OCI-LY7 (cell line): ENCODE measurements around the gene NAV2. TPM values are rescaled to one million over a fixed set of nuclear protein-coding genes. Genes with fewer than 3 reads are reported as not detected.

Experiments
- BruUV-seq: library from RNA; stranded (reverse); fragments of 400-500 nt; replicated peaks from 2 replicates; lab custom pipeline; 2021; lab: Mats Ljungman, UMichigan
- CTCF ChIA-PET: fragments of 300-600 bp; sonication (Branson Sonifier 250); formaldehyde crosslinking; loops from one replicate; lab custom pipeline; 2022; ENCODE audit warnings: antibody characterized with exemption; ENCODE audit not compliant: unreplicated experiment; lab: Charles Lee
- POLR2A ChIA-PET: fragments of 300-600 bp; sonication (Branson Sonifier 250); formaldehyde crosslinking; loops from one replicate; lab custom pipeline; 2022; ENCODE audit warnings: antibody characterized with exemption; lab: Charles Lee
- DNase-seq: peaks from one replicate; pipeline ENCODE4 v3.0.0-alpha.2; 2015; ENCODE audit warnings: low spot score
- H2AFZ ChIP-seq: fragments of 200-600 bp; sonication (generic), shearing (Covaris generic); 2 replicates; pipeline ENCODE4 v1.6.1; 2014; ENCODE audit warnings: mild to moderate bottlenecking, antibody characterized with exemption, low read length, moderate library complexity
- H3K27ac ChIP-seq: fragments of 200-600 bp; sonication (generic); 2 replicates; pipeline ENCODE4 v1.5.1; 2014; ENCODE audit warnings: mixed run types, low read depth, mild to moderate bottlenecking, moderate library complexity, low read length, inconsistent platforms; ENCODE audit not compliant: poor library complexity, severe bottlenecking
- H3K36me3 ChIP-seq: fragments of 200-600 bp; sonication (generic); 2 replicates; pipeline ENCODE4 v1.6.1; 2014; ENCODE audit warnings: mild to moderate bottlenecking, antibody characterized with exemption, low read length, moderate library complexity, mixed read lengths; ENCODE audit not compliant: insufficient read depth
- H3K4me1 ChIP-seq: fragments of 200-600 bp; sonication (generic); 2 replicates; pipeline ENCODE4 v1.5.1; 2014; ENCODE audit warnings: mild to moderate bottlenecking, low read length; ENCODE audit not compliant: insufficient read depth, poor library complexity, severe bottlenecking
- H3K4me2 ChIP-seq: fragments of 200-600 bp; sonication (generic); 2 replicates; pipeline ENCODE4 v1.6.1; 2014; ENCODE audit warnings: mild to moderate bottlenecking, low read length
- H3K4me3 ChIP-seq: fragments of 200-600 bp; sonication (generic); 2 replicates; pipeline ENCODE4 v1.5.1; 2014; ENCODE audit warnings: mild to moderate bottlenecking, low read depth, low read length; ENCODE audit not compliant: poor library complexity, severe bottlenecking
- H3K79me2 ChIP-seq: fragments of 200-600 bp; sonication (generic); 2 replicates; pipeline ENCODE4 v1.6.1; 2016; ENCODE audit warnings: low read depth, mild to moderate bottlenecking, low read length, moderate library complexity, mixed read lengths; ENCODE audit not compliant: insufficient read depth
- H3K9me2 ChIP-seq: fragments of 200-600 bp; sonication (generic); 2 replicates; pipeline ENCODE4 v1.6.1; 2016; ENCODE audit warnings: mild to moderate bottlenecking, low read length, mixed read lengths; ENCODE audit not compliant: insufficient read depth
- H3K9me3 ChIP-seq: fragments of 200-600 bp; sonication (generic); 2 replicates; pipeline ENCODE4 v1.6.1; 2014; ENCODE audit warnings: mild to moderate bottlenecking, mixed run types, low read length, mixed read lengths
- H4K20me1 ChIP-seq: fragments of 200-600 bp; sonication (generic); 2 replicates; pipeline ENCODE4 v1.6.1; 2014; ENCODE audit warnings: mild to moderate bottlenecking, antibody characterized with exemption, low read length, moderate library complexity, mixed read lengths; ENCODE audit not compliant: insufficient read depth
- CTCF ChIP-seq: fragments of 200-600 bp; sonication (generic); conservative IDR thresholded peaks from 2 replicates; pipeline ENCODE4 v1.5.1; 2014; ENCODE audit warnings: mild to moderate bottlenecking, antibody characterized with exemption, low read length, moderate library complexity, mixed read lengths
- EZH2phosphoT487 ChIP-seq: fragments of 200-600 bp; sonication (generic); IDR thresholded peaks from 2 replicates; pipeline ENCODE4 v1.6.1; 2018; ENCODE audit warnings: low read depth, borderline replicate concordance, mild to moderate bottlenecking, mixed run types, antibody characterized with exemption, low read length, moderate library complexity, mixed read lengths
- intact Hi-C: fragments of 100-400 bp; cut with micrococcal nuclease; formaldehyde crosslinking; loops from one replicate; pipeline ENCODE4 v1.10.0; 2022; ENCODE audit not compliant: unreplicated experiment
- total RNA-seq, 2 experiments: library from RNA; depleted of rRNA in 1 of 2; stranded (reverse); fragments of >200 nt in 1 of 2; shearing (Covaris generic) in 1 of 2; gene quantifications; 2 replicates each; pipeline ENCODE4 v1.2.3, GENCODE V29; 2014 to 2022

The NAV2 gene
- total RNA-seq, 2 experiments from 2014 or later: 0.06 to 0.68 TPM

DNA sequence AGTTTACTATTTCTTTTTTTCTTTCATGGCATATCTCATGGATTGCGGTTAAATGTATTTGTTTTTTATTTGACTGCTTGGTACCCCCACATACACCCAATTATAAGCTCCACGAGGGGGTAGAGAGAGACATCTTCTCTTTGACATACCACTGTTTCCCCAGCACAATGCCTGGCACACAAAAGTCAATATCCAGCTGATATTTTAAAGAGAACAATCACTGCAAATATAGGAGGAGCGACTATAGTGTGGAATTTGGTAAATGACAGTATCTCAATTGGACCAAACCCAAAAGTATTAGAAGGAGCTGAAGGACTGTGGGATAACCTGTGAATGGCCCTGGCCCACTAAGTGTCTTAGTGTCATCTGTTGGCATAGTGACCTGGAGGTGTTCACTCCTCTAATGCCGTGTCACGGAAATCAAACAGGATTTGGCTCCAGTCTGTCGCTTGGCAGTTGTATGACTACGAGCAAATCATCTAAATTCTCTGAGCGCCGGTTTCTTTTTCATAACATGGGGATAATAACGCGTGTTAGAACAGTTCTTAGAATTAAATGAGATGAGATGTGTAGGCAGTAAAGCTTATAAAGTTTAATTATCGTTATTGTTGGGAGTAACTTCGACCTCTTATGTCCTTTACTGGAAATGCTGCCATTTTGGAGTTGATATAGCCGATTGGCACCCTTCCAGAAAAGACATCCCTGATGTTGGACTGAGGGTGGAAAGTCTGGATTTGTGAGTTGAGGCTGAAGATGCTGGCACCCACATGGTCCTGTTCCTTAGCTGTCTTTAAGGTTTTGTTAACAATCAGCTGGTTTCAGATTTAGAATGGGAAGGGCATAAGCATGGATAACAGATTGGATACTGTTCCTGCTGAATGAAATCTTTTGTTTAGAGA is 303.1 kb downstream of the NAV2 start:
- no TSS peak for BruUV-seq

DNA sequence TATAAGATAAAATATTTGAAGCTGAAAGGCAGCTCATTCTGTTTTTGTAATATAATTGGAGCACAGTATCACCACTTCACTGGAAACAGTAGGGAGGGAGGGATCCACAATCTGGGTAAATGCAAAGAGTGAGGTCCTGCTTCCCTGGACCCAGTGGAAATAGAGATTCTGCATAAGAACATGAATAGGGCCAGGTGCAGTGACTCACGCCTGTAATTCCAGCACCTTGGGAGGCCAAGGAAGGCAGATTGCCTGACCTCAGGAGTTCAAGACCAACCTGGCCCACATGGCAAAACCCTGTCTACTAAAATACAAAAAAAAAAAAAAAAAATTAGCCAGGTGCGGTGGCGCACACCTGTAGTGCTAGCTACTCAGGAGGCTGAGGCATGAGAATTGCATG is 303.9 kb downstream of the NAV2 start:
- no peak overlapping the region for H3K27ac ChIP-seq
- H3K4me3 ChIP-seq: no peak overlapping the region
- no peaks in the 10 kb centered on the region for H4K20me1 ChIP-seq
- no peaks in the 10 kb centered on the region for H3K79me2 ChIP-seq
- BruUV-seq: no TSS peak
- intact Hi-C loops: no loop called here
- POLR2A ChIA-PET: no interaction called here
- DNase-seq: no peak
- no peak overlapping the region for H3K4me2 ChIP-seq
- no peak overlapping the region for H2AFZ ChIP-seq
- CTCF ChIA-PET: no interaction called here
- TF ChIP-seq CTCF (no peak), EZH2phosphoT487 (no peak)
- no peaks in the 10 kb centered on the region for H3K36me3 ChIP-seq
- H3K9me3 ChIP-seq: no peaks in the 10 kb centered on the region
- no peaks in the 10 kb centered on the region for H3K9me2 ChIP-seq
- H3K4me1 ChIP-seq: no peaks in the 10 kb centered on the region

More for the DNA sequence above, 303.1 kb downstream of the NAV2 start:
- H3K27ac ChIP-seq: no peak overlapping the region
- intact Hi-C loops: no loop called here
- H4K20me1 ChIP-seq: no peaks in the 10 kb centered on the region
- no peaks in the 10 kb centered on the region for H3K36me3 ChIP-seq
- CTCF ChIA-PET: no interaction called here
- no peak overlapping the region for H2AFZ ChIP-seq
- no peaks in the 10 kb centered on the region for H3K9me2 ChIP-seq
- DNase-seq: no peak
- POLR2A ChIA-PET: interaction anchor here (0.8 kb wide), 1 partner anchor 22 kb away, joined by 3 read pairs; no protein-coding TSS in a partner anchor
- TF ChIP-seq CTCF: no peak
- TF ChIP-seq EZH2phosphoT487: no peak
- H3K79me2 ChIP-seq: no peaks in the 10 kb centered on the region
- H3K4me3 ChIP-seq: no peak overlapping the region
- H3K4me2 ChIP-seq: no peak overlapping the region
- no peaks in the 10 kb centered on the region for H3K4me1 ChIP-seq
- no peaks in the 10 kb centered on the region for H3K9me3 ChIP-seq

DNA sequence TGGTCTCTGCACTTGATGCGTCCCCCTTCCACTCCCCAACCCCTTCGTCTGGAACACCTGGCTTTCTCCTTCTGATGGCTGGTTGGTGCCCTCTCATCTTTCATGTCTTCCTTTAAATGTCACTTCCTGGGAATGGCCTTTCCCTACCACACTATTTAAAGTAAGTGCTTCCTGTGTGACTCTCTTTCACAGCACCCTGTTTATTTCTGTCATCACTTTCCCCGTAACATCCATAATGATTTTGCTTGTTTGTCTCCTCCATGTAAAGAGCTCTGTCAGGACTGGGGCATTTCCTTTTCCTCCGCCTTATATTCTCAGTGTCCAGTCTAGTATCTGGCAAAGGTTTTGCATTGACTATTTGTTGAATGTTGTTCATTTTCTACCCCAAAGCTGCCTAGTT is 304.7 kb downstream of the NAV2 start:
- no peak overlapping the region for H3K27ac ChIP-seq
- no peaks in the 10 kb centered on the region for H4K20me1 ChIP-seq
- no peaks in the 10 kb centered on the region for H3K79me2 ChIP-seq
- no peaks in the 10 kb centered on the region for H3K9me3 ChIP-seq
- ChIA-PET POLR2A (no interaction called here), CTCF (no interaction called here)
- H3K4me3 ChIP-seq: no peak overlapping the region
- no TSS peak for BruUV-seq
- no peaks in the 10 kb centered on the region for H3K36me3 ChIP-seq
- intact Hi-C loops: no loop called here
- no peak overlapping the region for H2AFZ ChIP-seq
- H3K9me2 ChIP-seq: no peaks in the 10 kb centered on the region
- H3K4me2 ChIP-seq: no peak overlapping the region
- no peaks in the 10 kb centered on the region for H3K4me1 ChIP-seq
- no peak for DNase-seq
- no peak for TF ChIP-seq EZH2phosphoT487
- no peak for TF ChIP-seq CTCF
